SU-DHL-6 (cell line): ENCODE measurements around the gene STARD7.

ENCODE experiments used
- EZH2phosphoT487 ChIP-seq: fragments of 200-600 bp; sonication (generic), shearing (Covaris generic); conservative IDR thresholded peaks from 2 replicates; pipeline ENCODE4 v1.6.1; 2018; ENCODE audit warnings: mild to moderate bottlenecking, antibody characterized with exemption, low read length, moderate library complexity, mixed read lengths
- TF ChIP-seq, protein P1 (sequence below): fragments of 200-600 bp; sonication (generic); IDR thresholded peaks from one replicate; pipeline ENCODE4 v1.5.1; 2017; ENCODE audit warnings: antibody characterized with exemption, mild to moderate bottlenecking, low read length, moderate library complexity; ENCODE audit not compliant: insufficient read depth, poor library complexity, severe bottlenecking

DNA sequence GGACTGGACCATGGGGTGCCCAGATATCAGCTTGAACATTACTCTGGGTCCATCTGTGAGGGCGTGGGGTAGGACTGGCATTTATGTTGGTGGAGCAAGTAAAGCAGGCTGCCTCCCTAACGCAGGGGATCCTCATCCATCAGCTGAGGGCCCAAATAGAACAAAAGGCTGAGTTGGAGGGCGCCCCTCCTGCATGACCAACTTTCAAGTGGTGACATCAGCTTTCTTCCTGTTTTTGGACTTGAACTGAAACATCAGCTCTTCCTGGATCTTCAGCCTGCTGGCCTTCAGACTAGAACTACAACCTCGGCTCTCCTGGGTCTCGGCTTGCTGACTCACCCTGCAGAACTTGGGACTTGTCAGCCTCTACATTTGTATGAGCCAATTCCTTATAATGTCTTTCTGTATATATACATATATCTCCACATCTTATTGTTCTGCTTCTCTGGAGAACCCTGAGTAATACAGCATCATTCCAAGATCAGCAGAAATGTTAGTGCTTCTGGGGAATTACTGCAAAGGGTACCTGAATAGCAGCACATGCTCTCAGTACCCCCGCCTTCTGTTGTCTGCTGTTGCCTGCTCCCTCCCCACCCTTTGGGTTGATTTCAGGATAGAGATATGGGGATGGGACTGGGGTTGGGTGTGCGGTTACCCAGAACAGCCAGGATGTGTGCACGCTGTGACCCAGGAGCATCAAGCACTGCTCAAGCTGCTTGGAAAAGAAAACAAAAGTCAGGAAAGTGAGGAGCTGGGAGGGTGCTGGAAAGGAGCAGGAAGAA lies 37.2 kb upstream of the STARD7 start:
- TF ChIP-seq, protein P1, sequence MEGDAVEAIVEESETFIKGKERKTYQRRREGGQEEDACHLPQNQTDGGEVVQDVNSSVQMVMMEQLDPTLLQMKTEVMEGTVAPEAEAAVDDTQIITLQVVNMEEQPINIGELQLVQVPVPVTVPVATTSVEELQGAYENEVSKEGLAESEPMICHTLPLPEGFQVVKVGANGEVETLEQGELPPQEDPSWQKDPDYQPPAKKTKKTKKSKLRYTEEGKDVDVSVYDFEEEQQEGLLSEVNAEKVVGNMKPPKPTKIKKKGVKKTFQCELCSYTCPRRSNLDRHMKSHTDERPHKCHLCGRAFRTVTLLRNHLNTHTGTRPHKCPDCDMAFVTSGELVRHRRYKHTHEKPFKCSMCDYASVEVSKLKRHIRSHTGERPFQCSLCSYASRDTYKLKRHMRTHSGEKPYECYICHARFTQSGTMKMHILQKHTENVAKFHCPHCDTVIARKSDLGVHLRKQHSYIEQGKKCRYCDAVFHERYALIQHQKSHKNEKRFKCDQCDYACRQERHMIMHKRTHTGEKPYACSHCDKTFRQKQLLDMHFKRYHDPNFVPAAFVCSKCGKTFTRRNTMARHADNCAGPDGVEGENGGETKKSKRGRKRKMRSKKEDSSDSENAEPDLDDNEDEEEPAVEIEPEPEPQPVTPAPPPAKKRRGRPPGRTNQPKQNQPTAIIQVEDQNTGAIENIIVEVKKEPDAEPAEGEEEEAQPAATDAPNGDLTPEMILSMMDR, result no peak
- no peak for TF ChIP-seq EZH2phosphoT487
